ENCODE results near the gene KDM3B. TPM values are rescaled to one million over a fixed set of nuclear protein-coding genes. Genes with fewer than 3 reads are reported as not detected.
A peak's percentile ranks its signal among the peaks of the same experiment; 100 is the strongest.

Gene KDM3B
- total RNA-seq, 1 donor from 2014 or later, result 59.3 TPM

DNA sequence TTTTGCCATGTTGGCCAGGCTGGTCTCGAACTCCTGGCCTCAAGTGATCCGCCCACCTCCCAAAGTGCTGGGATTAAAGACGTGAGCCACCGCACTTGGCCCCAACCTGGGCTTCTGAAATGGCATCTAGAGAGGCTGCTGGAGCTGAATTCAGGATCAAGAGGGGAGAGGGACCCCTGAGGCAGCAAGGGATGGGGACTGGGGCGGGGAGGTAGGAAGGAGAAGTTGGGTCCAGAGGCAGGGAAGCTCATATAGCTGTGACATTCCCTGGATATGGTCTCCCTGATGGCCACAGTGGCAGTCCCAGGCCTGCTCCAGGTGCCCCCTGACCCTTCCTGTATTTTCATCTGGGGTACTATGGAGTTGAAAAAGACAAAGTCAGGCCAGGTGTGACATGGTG is 98.5 kb downstream of the KDM3B start:
- peaks cover 10% of the 10 kb centered on the region for H3K27me3 Mint-ChIP-seq (ENCODE audit: insufficient read depth)
- peaks cover 6% of the 10 kb centered on the region for H3K4me1 Mint-ChIP-seq (ENCODE audit: low read depth)
- intact Hi-C loops (cut with micrococcal nuclease), result loop anchor here (1.0 kb wide), 6 partner anchors 8 to 97 kb away; partner anchors contain the start of genes EGR1 and REEP2
- H3K36me3 Mint-ChIP-seq (ENCODE audit: low read depth), result no peaks in the 10 kb centered on the region
- no peak overlapping the region for H3K27ac Mint-ChIP-seq
- no peaks in the 10 kb centered on the region for H3K9me3 Mint-ChIP-seq
- no peak overlapping the region for H3K4me3 Mint-ChIP-seq
- no peak for DNase-seq (ENCODE audit: low spot score)

DNA sequence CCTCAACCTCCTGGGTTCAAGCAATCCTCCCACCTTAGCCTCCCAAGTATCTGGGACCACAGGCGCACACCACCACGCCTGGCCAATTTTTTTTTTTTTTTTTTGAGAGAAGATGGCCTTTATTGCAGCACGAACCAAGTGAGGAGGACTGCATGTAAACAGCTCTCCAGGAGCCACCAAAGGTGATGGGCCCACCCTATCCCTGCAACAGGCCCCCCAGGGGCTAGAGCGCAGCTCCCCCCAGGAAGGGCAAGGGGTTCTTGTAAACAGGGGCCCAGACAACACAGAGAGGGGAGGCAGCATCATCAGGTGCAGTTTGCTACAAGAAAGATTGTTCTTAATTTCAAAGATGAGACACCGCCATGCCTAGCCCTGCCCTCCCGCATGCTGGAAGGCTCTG is 100.2 kb downstream of the KDM3B start:
- DNase-seq (ENCODE audit: low spot score), result no peak
- Mint-ChIP-seq H3K9me3 (no peaks in the 10 kb centered on the region), H3K4me3 (no peak overlapping the region), H3K4me1 (ENCODE audit: low read depth) (peaks cover 9% of the 10 kb centered on the region), H3K36me3 (ENCODE audit: low read depth) (no peaks in the 10 kb centered on the region), H3K27me3 (ENCODE audit: insufficient read depth) (peaks cover 16% of the 10 kb centered on the region), H3K27ac (no peak overlapping the region)
- intact Hi-C loops (cut with micrococcal nuclease), result no loop called here

DNA sequence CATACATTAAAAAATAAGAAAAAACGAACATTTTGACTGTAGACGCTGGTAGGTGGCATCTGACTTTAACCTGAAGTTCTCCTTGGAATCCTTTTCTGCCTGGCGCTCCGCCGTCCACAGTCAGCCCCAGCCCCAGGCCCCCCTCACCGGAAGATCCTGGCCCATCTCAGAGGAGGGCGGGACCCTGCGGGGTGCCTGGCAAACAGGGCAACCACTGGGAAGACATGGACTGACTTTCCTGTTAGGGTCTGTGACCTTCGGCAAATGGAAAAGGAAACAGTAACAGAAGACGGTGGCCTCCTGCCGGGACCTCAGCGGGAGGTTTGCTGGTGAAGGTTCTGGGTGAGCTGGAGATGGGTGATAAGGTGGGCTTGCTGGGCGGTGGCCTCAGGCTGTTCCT is 101.1 kb downstream of the KDM3B start:
- DNase-seq (ENCODE audit: low spot score), result no peak
- Mint-ChIP-seq H3K27ac (no peak overlapping the region), H3K27me3 (ENCODE audit: insufficient read depth) (peaks cover 16% of the 10 kb centered on the region), H3K4me3 (no peak overlapping the region), H3K9me3 (no peaks in the 10 kb centered on the region), H3K4me1 (ENCODE audit: low read depth) (peaks cover 18% of the 10 kb centered on the region), H3K36me3 (ENCODE audit: low read depth) (no peaks in the 10 kb centered on the region)
- intact Hi-C loops (cut with micrococcal nuclease), result no loop called here

DNA sequence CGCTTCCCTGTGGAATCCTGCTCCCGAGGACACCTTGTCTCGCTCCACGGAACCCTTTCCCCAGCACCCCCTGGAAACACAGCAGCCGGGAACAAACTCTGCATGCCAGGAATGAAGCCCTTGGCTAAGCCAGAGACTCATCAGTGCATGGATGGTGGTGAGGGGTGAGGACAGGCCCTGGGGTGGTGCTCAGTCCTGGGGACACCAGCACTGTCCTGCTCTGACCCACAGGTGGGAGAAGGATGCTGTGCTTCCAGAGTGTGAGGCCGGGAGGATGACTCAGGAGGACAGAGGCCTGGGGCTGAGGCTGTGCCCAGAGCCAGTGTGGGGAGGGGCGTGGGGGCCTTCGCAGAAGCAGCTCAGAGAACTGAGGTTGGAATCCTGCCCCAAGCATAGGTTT is 101.6 kb downstream of the KDM3B start:
- no peak for DNase-seq (ENCODE audit: low spot score)
- no peaks in the 10 kb centered on the region for H3K36me3 Mint-ChIP-seq (ENCODE audit: low read depth)
- H3K4me3 Mint-ChIP-seq, result no peak overlapping the region
- intact Hi-C loops (cut with micrococcal nuclease), result no loop called here
- H3K9me3 Mint-ChIP-seq, result no peaks in the 10 kb centered on the region
- H3K27me3 Mint-ChIP-seq (ENCODE audit: insufficient read depth), result peaks cover 16% of the 10 kb centered on the region
- H3K4me1 Mint-ChIP-seq (ENCODE audit: low read depth), result peaks cover 23% of the 10 kb centered on the region
- H3K27ac Mint-ChIP-seq, result no peak overlapping the region

DNA sequence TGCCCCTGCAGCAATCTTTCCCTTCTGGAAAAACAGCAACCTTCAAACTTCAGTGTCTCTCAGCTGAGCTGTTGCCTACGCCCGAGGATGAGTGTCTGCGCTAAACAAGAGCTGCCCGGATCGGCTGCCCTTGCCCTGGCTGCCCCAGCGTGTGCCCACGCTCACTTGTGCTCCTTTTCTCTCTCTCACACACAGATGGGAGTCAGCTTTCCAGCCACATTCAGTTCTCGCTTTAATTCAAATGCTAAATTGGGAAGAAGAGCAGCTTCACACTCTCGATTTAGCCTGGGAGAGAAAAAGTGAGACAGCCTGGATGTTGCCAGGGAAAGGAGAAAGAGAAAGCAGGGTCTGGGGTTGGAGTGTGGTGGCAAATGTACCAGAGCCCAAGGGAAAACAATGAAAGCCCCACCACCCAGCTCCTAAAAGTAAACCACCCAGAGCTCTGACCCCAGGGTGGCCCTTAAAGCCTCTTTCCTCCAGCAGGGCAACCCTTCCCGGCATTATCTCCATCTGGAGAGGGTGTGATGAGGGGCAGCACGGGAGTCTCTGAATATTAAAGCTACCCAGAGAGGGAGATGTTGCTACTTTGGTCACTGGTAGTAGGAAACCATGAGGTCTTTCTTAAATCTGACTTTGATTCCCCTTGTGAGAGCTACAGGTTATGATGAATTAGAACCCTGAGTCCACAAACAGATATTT is 102.9 kb downstream of the KDM3B start:
- no peaks in the 10 kb centered on the region for H3K9me3 Mint-ChIP-seq
- no peak overlapping the region for H3K4me3 Mint-ChIP-seq
- no peak overlapping the region for H3K27ac Mint-ChIP-seq
- peaks cover 28% of the 10 kb centered on the region for H3K4me1 Mint-ChIP-seq (ENCODE audit: low read depth)
- DNase-seq (ENCODE audit: low spot score), result no peak
- peaks cover 11% of the 10 kb centered on the region for H3K27me3 Mint-ChIP-seq (ENCODE audit: insufficient read depth)
- intact Hi-C loops (cut with micrococcal nuclease), result no loop called here
- H3K36me3 Mint-ChIP-seq (ENCODE audit: low read depth), result no peaks in the 10 kb centered on the region

DNA sequence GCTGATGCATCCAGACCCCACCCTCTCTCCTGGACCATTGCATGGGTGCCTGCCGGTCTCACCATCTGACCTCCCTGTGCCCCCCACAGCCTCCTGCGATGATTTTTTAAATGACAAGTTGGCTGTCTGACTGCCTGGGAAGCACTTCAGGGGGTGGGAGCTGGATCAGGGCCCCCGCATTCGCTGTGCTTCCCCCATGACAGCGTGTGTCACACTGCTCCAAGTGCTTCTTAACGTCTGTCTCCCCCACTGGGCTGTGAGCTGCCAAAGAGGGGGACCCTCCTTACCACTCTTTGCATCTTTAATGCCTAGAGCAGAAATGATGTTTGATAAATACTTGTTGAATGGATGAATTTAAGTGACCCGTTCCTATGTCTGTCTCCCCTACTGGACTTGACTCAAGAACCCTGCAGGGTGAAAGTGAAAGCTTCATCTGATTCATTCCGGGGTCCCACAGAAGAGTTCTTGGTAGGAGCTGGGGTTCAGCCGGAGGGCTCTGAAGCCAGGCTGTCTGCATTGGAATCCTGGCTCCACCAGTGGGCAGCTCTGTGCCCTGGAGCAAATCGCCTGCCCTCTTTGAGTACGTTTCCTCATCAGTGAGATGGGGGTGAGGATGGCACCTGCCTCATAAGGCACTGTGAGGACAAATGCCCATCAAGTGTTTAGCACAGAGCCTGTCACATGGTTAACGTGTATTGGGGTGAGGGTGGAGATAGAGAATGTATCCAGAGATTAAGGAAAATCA is 105.2 kb downstream of the KDM3B start:
- intact Hi-C loops (cut with micrococcal nuclease), result no loop called here
- peak overlapping the region; percentile 82 for H3K27ac Mint-ChIP-seq
- no peaks in the 10 kb centered on the region for H3K9me3 Mint-ChIP-seq
- peaks cover 11% of the 10 kb centered on the region for H3K27me3 Mint-ChIP-seq (ENCODE audit: insufficient read depth)
- H3K4me3 Mint-ChIP-seq, result peak overlapping the region; percentile 60
- no peaks in the 10 kb centered on the region for H3K36me3 Mint-ChIP-seq (ENCODE audit: low read depth)
- no peak for DNase-seq (ENCODE audit: low spot score)
- peaks cover 44% of the 10 kb centered on the region for H3K4me1 Mint-ChIP-seq (ENCODE audit: low read depth)

DNA sequence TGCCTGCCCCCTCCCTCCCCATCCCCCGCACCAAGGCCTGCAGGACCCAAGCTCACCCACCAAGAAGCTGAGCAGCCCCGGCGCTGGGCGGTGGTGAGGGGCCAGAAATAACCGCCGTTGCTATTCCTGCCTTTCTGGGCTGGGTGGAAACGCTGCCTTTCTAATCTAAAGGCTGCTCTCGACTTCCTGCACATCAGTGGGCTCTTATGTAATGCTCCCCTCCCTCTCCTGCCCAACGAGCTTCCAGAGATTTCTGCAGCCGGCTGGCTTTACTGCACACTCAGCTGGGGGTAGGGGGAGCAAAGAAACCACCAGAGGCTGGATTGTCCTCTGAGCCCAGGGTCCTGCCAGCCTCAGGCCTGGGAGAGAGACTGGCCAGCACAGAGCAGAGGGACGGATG is 105.9 kb downstream of the KDM3B start:
- peaks cover 44% of the 10 kb centered on the region for H3K4me1 Mint-ChIP-seq (ENCODE audit: low read depth)
- no peak overlapping the region for H3K4me3 Mint-ChIP-seq
- H3K27ac Mint-ChIP-seq, result peak overlapping the region; percentile 99
- peaks cover 11% of the 10 kb centered on the region for H3K27me3 Mint-ChIP-seq (ENCODE audit: insufficient read depth)
- DNase-seq (ENCODE audit: low spot score), result no peak
- no peaks in the 10 kb centered on the region for H3K9me3 Mint-ChIP-seq
- H3K36me3 Mint-ChIP-seq (ENCODE audit: low read depth), result no peaks in the 10 kb centered on the region
- intact Hi-C loops (cut with micrococcal nuclease), result no loop called here

DNA sequence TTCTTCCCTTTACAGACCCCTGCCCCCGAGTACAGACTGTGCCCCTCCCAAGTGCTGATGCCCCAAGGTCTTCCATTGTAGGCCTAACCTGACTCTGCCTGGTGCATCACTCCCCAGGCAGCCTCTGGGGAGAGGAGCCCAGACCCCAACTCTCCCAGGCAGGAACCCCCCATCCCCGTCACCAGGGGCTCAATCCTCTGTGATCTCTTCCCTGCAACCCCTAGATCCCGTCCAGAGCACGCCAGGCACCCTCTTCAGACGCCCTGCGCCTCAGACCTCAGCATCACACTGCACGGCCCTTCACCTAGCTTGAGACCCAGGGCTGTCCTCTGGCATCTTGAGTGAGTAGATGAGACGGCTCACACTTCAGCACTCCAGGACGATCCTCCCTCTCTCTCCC is 106.4 kb downstream of the KDM3B start:
- no peaks in the 10 kb centered on the region for H3K36me3 Mint-ChIP-seq (ENCODE audit: low read depth)
- intact Hi-C loops (cut with micrococcal nuclease), result loop anchor here (1.0 kb wide), 2 partner anchors 9 to 84 kb away; partner anchors contain the start of gene ETF1
- H3K9me3 Mint-ChIP-seq, result no peaks in the 10 kb centered on the region
- DNase-seq (ENCODE audit: low spot score), result no peak
- H3K4me3 Mint-ChIP-seq, result peak overlapping the region; percentile 82
- H3K27me3 Mint-ChIP-seq (ENCODE audit: insufficient read depth), result peaks cover 9% of the 10 kb centered on the region
- peaks cover 44% of the 10 kb centered on the region for H3K4me1 Mint-ChIP-seq (ENCODE audit: low read depth)
- H3K27ac Mint-ChIP-seq, result peak overlapping the region; percentile 99

DNA sequence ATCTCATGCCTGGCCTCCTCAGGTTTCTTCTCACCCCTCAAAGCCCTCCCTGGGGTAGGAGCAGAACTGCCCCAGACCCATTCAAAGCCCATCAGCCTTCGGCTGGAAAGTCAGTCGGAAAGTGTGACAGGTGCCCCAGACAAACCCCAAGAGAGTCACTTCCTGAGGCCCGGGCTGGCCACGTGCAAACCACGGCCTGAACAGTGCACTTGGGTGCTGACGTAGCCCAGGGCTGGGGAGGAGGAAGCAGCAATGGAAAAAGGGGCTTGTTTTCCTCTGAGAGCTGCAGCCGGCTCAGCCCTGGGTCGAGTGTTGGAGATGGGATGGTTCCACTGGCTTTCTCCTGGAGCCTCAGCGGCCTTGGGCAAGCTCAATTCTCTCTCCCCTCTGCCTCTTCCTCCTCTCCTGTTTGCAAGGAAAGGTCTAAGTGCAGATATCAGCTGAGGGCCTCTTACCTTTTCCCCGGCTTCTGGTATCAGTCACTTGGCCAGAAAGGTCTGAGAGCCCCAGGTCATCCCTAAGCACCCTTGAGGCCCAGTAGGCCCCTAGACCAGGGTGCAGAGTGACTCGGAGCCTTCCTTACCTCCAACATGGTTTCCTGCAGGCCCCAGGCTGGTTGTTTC is 106.9 kb downstream of the KDM3B start:
- Mint-ChIP-seq H3K27ac (peak overlapping the region; percentile 99), H3K4me1 (ENCODE audit: low read depth) (peaks cover 44% of the 10 kb centered on the region), H3K9me3 (no peaks in the 10 kb centered on the region), H3K4me3 (peak overlapping the region; percentile 82), H3K27me3 (ENCODE audit: insufficient read depth) (peaks cover 9% of the 10 kb centered on the region), H3K36me3 (ENCODE audit: low read depth) (no peaks in the 10 kb centered on the region)
- peak; percentile 77 for DNase-seq (ENCODE audit: low spot score)
- intact Hi-C loops (cut with micrococcal nuclease), result loop anchor here (1.0 kb wide), 2 partner anchors 9 to 84 kb away; partner anchors contain the start of gene ETF1

DNA sequence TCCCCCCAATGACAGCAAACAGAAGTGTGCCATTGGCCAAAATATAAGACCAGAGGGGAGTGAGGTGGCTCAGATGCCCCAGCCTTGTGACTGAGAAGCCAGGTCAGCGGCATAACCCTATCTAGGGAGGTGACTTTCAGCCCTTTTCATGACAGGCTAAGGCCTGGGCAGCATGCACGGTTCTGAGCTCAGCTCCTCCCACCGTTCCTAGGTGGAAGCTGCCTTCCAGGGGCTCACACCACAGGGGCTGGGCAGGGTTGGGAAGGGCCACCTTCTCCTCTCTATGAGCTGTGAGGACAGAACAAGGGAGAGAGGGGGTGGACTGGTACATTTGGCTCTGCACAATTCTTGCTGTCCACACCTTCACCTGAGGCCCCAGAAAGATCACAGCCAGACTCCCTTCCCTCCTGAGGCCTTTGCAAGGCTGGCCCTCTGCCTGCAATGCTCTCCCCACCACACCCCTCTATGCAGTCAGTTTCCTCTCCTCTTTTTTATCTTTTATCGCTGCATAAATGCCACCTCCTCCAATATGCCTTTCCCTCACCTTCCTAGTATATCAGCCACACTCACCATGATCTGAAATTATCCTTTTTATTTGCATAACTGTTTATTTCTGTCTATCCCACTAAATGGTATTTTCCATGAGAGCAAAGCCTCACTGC is 107.7 kb downstream of the KDM3B start:
- peak overlapping the region; percentile 99 for H3K27ac Mint-ChIP-seq
- intact Hi-C loops (cut with micrococcal nuclease), result loop anchor here (10.0 kb wide), 1 partner anchor 705 kb away; the partner anchor contains the start of gene HNRNPA0
- peaks cover 7% of the 10 kb centered on the region for H3K27me3 Mint-ChIP-seq (ENCODE audit: insufficient read depth)
- H3K4me3 Mint-ChIP-seq, result peak overlapping the region; percentile 9
- no peaks in the 10 kb centered on the region for H3K9me3 Mint-ChIP-seq
- H3K4me1 Mint-ChIP-seq (ENCODE audit: low read depth), result peaks cover 44% of the 10 kb centered on the region
- H3K36me3 Mint-ChIP-seq (ENCODE audit: low read depth), result no peaks in the 10 kb centered on the region
- DNase-seq (ENCODE audit: low spot score), result no peak

DNA sequence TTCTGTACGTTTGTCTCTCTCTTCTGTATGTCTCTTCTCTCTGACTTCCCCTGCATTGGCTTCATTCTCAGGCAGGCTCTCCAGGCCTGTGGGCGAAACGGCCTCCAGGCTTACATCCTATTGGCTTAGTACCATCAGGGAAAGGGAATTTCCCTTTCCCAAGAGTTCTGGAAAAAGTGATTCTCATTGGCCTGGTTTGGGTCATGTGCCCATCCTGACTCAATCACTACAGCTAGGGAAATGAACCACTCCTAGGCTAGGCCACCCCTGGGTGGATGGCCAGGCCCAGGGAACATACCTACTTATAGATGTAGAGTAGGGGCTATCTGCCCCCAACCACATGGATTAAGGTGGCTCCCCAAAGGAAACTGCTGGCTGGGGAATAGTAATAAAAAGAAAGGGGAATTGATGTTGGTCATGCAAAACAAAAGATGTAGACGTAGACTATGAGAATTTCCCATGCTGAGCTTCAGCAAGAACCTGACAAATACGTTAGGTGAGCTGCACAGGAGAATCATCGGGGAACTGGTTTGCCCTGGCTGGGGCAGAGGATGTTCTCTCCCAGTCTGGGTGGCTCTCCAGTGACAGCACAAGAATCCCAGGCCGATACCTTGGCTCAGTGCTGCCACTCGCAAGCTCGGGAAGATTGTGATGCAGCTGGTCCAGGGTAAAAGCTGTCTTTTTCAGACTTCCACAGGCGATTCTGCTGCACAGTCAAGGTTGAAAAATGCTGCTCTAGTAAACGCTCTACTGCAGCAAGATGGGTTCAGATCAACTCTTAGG is 109.0 kb downstream of the KDM3B start:
- peak overlapping the region; percentile 15 for H3K27ac Mint-ChIP-seq
- intact Hi-C loops (cut with micrococcal nuclease), result loop anchor here (10.0 kb wide), 1 partner anchor 707 kb away; the partner anchor contains the start of gene HNRNPA0
- H3K9me3 Mint-ChIP-seq, result no peaks in the 10 kb centered on the region
- peaks cover 46% of the 10 kb centered on the region for H3K4me1 Mint-ChIP-seq (ENCODE audit: low read depth)
- DNase-seq (ENCODE audit: low spot score), result no peak
- H3K27me3 Mint-ChIP-seq (ENCODE audit: insufficient read depth), result peaks cover 3% of the 10 kb centered on the region
- H3K4me3 Mint-ChIP-seq, result peak overlapping the region; percentile 25
- H3K36me3 Mint-ChIP-seq (ENCODE audit: low read depth), result peaks cover 1% of the 10 kb centered on the region
